ENCODE data around the gene IFT81. TPM values are rescaled to one million over a fixed set of nuclear protein-coding genes. Genes with fewer than 3 reads are reported as not detected.

Gene IFT81
- total and polyA plus RNA-seq, 2 donors (not counting 3 experiments of a cell fraction or from before 2014, with no cell fraction given) = 2.4 to 9.8 TPM

DNA sequence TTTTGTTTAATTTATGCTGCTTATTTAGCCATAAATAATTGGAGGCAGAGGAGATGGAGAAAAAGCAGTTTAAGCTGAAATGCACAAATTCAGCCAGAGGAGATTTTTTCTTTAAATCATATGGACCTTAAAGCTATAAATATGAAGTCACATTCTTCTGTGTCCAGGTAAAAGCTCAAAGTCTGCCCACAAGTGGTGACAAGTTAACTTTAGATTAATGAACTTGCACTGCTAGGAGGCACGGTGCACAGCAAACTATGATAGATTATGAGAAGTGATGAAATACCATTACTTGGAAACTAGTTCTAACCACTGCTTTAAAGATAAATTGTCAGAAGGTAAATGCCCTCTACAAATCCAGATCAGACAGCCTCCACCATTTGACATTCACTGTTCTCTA, 69.0 kb downstream of the IFT81 start:
- no peak overlapping the region for H3K4me3 ChIP-seq (replicated peaks in 1 of 3; ENCODE audit: insufficient read depth in 1 of 3, low read depth in 1 of 3, low read length in 3 of 3)
- no peaks in the 10 kb centered on the region for H3K79me2 ChIP-seq (ENCODE audit: control insufficient read depth, insufficient read depth, low read length)
- no peak overlapping the region for H2AFZ ChIP-seq (ENCODE audit: low read depth, low read length)
- H3K9me3 ChIP-seq (replicated peaks; ENCODE audit: control insufficient read depth, insufficient read depth, low read length) = no peaks in the 10 kb centered on the region
- TF ChIP-seq GATA2 (IDR thresholded peaks at IDR 0.05; ENCODE audit: insufficient read depth, insufficient read length, low read depth, low read length) = no peak
- no peak for TF ChIP-seq MYC (IDR thresholded peaks at IDR 0.05; ENCODE audit: low read depth, low read length)
- POLR2A ChIA-PET = interaction anchor here (0.6 kb wide), 1 partner anchor 117 kb away, joined by 3 read pairs; no protein-coding TSS in a partner anchor
- CTCF ChIA-PET = interaction anchor here (1.6 kb wide), 1 partner anchor 51 kb away, joined by 4 read pairs; no protein-coding TSS in a partner anchor
- no peaks in the 10 kb centered on the region for H3K27me3 ChIP-seq (ENCODE audit: control insufficient read depth in 2 of 2, insufficient read depth in 2 of 2, low read length in 2 of 2)
- dilution Hi-C loops (cut with MboI; ENCODE audit: extremely low pct_ligation_motif_present, low sequenced_read_pairs) = no loop called here
- peaks cover 0 to 2% of the 10 kb centered on the region in 2 experiments for H3K36me3 ChIP-seq (ENCODE audit: control insufficient read depth in 2 of 2, extremely low read depth in 1 of 2, insufficient read depth in 2 of 2, low read length in 2 of 2)
- FAIRE-seq (no peak), DNase-seq (ENCODE audit: low read depth, low spot score) (no peak)
- no peaks in the 10 kb centered on the region for H3K9me1 ChIP-seq (replicated peaks; ENCODE audit: control insufficient read depth, extremely low read depth, insufficient read depth, low read length)
- BruUV-seq (replicated peaks) = no TSS peak
- H3K4me2 ChIP-seq (ENCODE audit: insufficient read depth, low read length) = no peak overlapping the region
- no peak overlapping the region for H3K9ac ChIP-seq (replicated peaks; ENCODE audit: extremely low read depth, insufficient read depth, low read length)
- no peak overlapping the region for H3K27ac ChIP-seq (ENCODE audit: insufficient read depth, low read depth, low read length)
- intact Hi-C loops (cut with micrococcal nuclease) = no loop called here
- H3K4me1 ChIP-seq (ENCODE audit: control insufficient read depth, extremely low read depth, insufficient read depth, low read length) = no peaks in the 10 kb centered on the region
- no peaks in the 10 kb centered on the region for H4K20me1 ChIP-seq (replicated peaks; ENCODE audit: control insufficient read depth, extremely low read depth, insufficient read depth, low read length)

DNA sequence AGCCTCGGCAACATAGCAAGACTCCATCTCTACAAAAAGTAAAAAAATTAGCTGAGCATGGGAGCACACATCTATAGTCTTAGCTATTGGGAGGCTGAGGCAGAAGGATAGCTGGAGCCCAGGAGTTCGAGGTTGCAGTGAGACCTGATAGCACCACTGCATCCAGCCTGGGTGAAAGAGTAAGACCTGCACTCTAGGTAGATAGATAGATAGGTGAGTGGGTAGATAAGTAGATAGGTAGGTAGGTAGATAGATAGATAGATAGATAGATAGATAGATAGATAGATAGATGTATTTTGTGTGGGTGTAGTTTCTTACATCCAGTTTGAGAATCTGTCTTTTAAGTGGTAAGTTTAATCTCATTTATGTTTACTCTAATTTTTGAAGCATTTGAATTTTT, 72.8 kb downstream of the IFT81 start:
- H3K4me2 ChIP-seq (ENCODE audit: insufficient read depth, low read length) = no peak overlapping the region
- no peak overlapping the region for H3K4me3 ChIP-seq (replicated peaks in 1 of 3; ENCODE audit: insufficient read depth in 1 of 3, low read depth in 1 of 3, low read length in 3 of 3)
- ChIA-PET CTCF (interaction anchor here (2.1 kb wide), 1 partner anchor 9 kb away, joined by 4 read pairs; no protein-coding TSS in a partner anchor), POLR2A (no interaction called here)
- no peaks in the 10 kb centered on the region for H3K9me1 ChIP-seq (replicated peaks; ENCODE audit: control insufficient read depth, extremely low read depth, insufficient read depth, low read length)
- dilution Hi-C loops (cut with MboI; ENCODE audit: extremely low pct_ligation_motif_present, low sequenced_read_pairs) (no loop called here), intact Hi-C loops (cut with micrococcal nuclease) (loop anchor here (5.0 kb wide), 1 partner anchor 75 kb away; the partner anchor contains the start of gene IFT81)
- FAIRE-seq (no peak), DNase-seq (ENCODE audit: low read depth, low spot score) (no peak)
- no peaks in the 10 kb centered on the region for H3K27me3 ChIP-seq (ENCODE audit: control insufficient read depth in 2 of 2, insufficient read depth in 2 of 2, low read length in 2 of 2)
- TF ChIP-seq POLR2A (IDR thresholded peaks at IDR 0.05; ENCODE audit: low read depth, low read length) (no peak), JUN (IDR thresholded peaks at IDR 0.05; ENCODE audit: borderline replicate concordance, insufficient read depth, insufficient read length, low read depth) (no peak), POLR2AphosphoS5 (IDR thresholded peaks at IDR 0.05; ENCODE audit: insufficient read depth, low read depth, low read length) (no peak), MYC (IDR thresholded peaks at IDR 0.05; ENCODE audit: low read depth, low read length) (no peak)
- TF ChIP-seq, protein P1, sequence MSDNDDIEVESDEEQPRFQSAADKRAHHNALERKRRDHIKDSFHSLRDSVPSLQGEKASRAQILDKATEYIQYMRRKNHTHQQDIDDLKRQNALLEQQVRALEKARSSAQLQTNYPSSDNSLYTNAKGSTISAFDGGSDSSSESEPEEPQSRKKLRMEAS (IDR thresholded peaks at IDR 0.05; ENCODE audit: insufficient read depth, insufficient read length) = no peak
- no peak overlapping the region for H3K27ac ChIP-seq (ENCODE audit: insufficient read depth, low read depth, low read length)
- H3K9me3 ChIP-seq (replicated peaks; ENCODE audit: control insufficient read depth, insufficient read depth, low read length) = no peaks in the 10 kb centered on the region
- no peaks in the 10 kb centered on the region for H4K20me1 ChIP-seq (replicated peaks; ENCODE audit: control insufficient read depth, extremely low read depth, insufficient read depth, low read length)
- H3K4me1 ChIP-seq (ENCODE audit: control insufficient read depth, extremely low read depth, insufficient read depth, low read length) = peaks cover 23% of the 10 kb centered on the region
- peaks cover 0 to 2% of the 10 kb centered on the region in 2 experiments for H3K36me3 ChIP-seq (ENCODE audit: control insufficient read depth in 2 of 2, extremely low read depth in 1 of 2, insufficient read depth in 2 of 2, low read length in 2 of 2)
- no peak overlapping the region for H2AFZ ChIP-seq (ENCODE audit: low read depth, low read length)
- no TSS peak for BruUV-seq (replicated peaks)
- no peak overlapping the region for H3K9ac ChIP-seq (replicated peaks; ENCODE audit: extremely low read depth, insufficient read depth, low read length)
- no peaks in the 10 kb centered on the region for H3K79me2 ChIP-seq (ENCODE audit: control insufficient read depth, insufficient read depth, low read length)

Data from endothelial cell of umbilical vein (primary cell).